PC-3 (cell line): ENCODE measurements around the gene CNPY4.

Experiments
- CTCF ChIP-seq: fragments of 300-600 bp; sonication (generic); conservative IDR thresholded peaks from 2 replicates; pipeline ENCODE4 v1.5.1; 2017; ENCODE audit warnings: antibody characterized with exemption, low read depth, mild to moderate bottlenecking, low read length
- EZH2 ChIP-seq: fragments of 300-600 bp; sonication (generic); IDR thresholded peaks from one replicate; pipeline ENCODE4 v1.6.1; 2017; ENCODE audit warnings: antibody characterized with exemption, mild to moderate bottlenecking, low read length; ENCODE audit not compliant: unreplicated experiment
- EZH2phosphoT487 ChIP-seq: fragments of 300-600 bp; sonication (generic); IDR thresholded peaks from 2 replicates; pipeline ENCODE4 v1.6.1; 2018; ENCODE audit warnings: mild to moderate bottlenecking, antibody characterized with exemption, low read length, borderline replicate concordance

- TF ChIP-seq EZH2 (no peak), CTCF (no peak), EZH2phosphoT487 (no peak)
These were observed 40.6 kb downstream of the CNPY4 start for GRCh38 chr7:100160067-100160466.
